GM19324 (cell line): ENCODE results near the gene HTR2C.
"Not testable (repeated sequence)": the region's sequence is repeated elsewhere in the genome, so short reads cannot be mapped to it uniquely, and the experiment has no call there.

Source experiments
- ATAC-seq: cut with Tn5 transposase; IDR thresholded peaks from one replicate; pipeline ENCODE4 v1.9.1; 2021; ENCODE audit warnings: mild to moderate bottlenecking, moderate library complexity; ENCODE audit not compliant: unreplicated experiment, low FRiP score

The HTR2C gene

GRCh38 chrX:114937090-114937489 is 353.2 kb downstream of the HTR2C start:
- not testable (repeated sequence) for ATAC-seq

GRCh38 chrX:114952696-114953095 is 368.8 kb downstream of the HTR2C start:
- no peak for ATAC-seq
